Astrocyte (in vitro differentiated cells and primary cell): ENCODE data around the gene SLC30A1. TPM values are rescaled to one million over a fixed set of nuclear protein-coding genes. Genes with fewer than 3 reads are reported as not detected.

Experiments used
- DNase-seq: peaks from one replicate; pipeline ENCODE4 v3.0.0-alpha.2; 2010; ENCODE audit warnings: low read depth
- FAIRE-seq: peaks from 2 replicates; lab custom pipeline; 2011; peaks lifted over from hg19 to GRCh38; lab: Jason Lieb, UNC
- H2AFZ ChIP-seq: 2 replicates; pipeline ENCODE4 v1.6.0; 2012; ENCODE audit warnings: low read depth, low read length, inconsistent platforms
- H3K27ac ChIP-seq: 2 replicates; pipeline ENCODE4 v1.5.1; 2011; ENCODE audit warnings: low read depth, low read length, inconsistent platforms
- H3K27me3 ChIP-seq: 2 replicates; pipeline ENCODE4 v1.6.0; 2011; ENCODE audit warnings: low read length, inconsistent platforms; ENCODE audit not compliant: insufficient read depth
- H3K36me3 ChIP-seq: 2 replicates; pipeline ENCODE4 v1.5.1; 2011; ENCODE audit warnings: low read length, inconsistent platforms; ENCODE audit not compliant: insufficient read depth
- H3K4me1 ChIP-seq: 2 replicates; pipeline ENCODE4 v1.5.1; 2011; ENCODE audit warnings: low read length, inconsistent platforms; ENCODE audit not compliant: insufficient read depth
- H3K4me2 ChIP-seq: 2 replicates; pipeline ENCODE4 v1.6.0; 2012; ENCODE audit warnings: low read length, inconsistent platforms
- H3K4me3 ChIP-seq: 2 replicates; pipeline ENCODE4 v1.5.1; 2011; ENCODE audit warnings: low read depth, mild to moderate bottlenecking, low read length, inconsistent platforms; ENCODE audit not compliant: insufficient read depth
- H3K79me2 ChIP-seq: 2 replicates; pipeline ENCODE4 v1.6.0; 2012; ENCODE audit warnings: mild to moderate bottlenecking, low read length, inconsistent platforms; ENCODE audit not compliant: insufficient read depth
- H3K9ac ChIP-seq: 2 replicates; pipeline ENCODE4 v1.6.0; 2012; ENCODE audit warnings: mild to moderate bottlenecking, low read length, inconsistent platforms
- H3K9me3 ChIP-seq: 2 replicates; pipeline ENCODE4 v1.5.1; 2012; ENCODE audit warnings: low read depth, mild to moderate bottlenecking, low read length, inconsistent platforms; ENCODE audit not compliant: insufficient read depth
- H4K20me1 ChIP-seq: 2 replicates; pipeline ENCODE4 v1.6.0; 2012; ENCODE audit warnings: low read length, inconsistent platforms; ENCODE audit not compliant: insufficient read depth
- H3K27ac Mint-ChIP-seq: one replicate; pipeline ENCODE4 v1.8.0; 2021; ENCODE audit warnings: mild to moderate bottlenecking, mixed read lengths; ENCODE audit not compliant: unreplicated experiment
- H3K27me3 Mint-ChIP-seq: one replicate; pipeline ENCODE4 v1.8.0; 2021; ENCODE audit warnings: low read depth, mixed read lengths; ENCODE audit not compliant: unreplicated experiment
- H3K36me3 Mint-ChIP-seq: one replicate; pipeline ENCODE4 v1.8.0; 2021; ENCODE audit warnings: low read depth, mixed read lengths; ENCODE audit not compliant: unreplicated experiment
- H3K4me1 Mint-ChIP-seq: one replicate; pipeline ENCODE4 v1.8.0; 2021; ENCODE audit warnings: low read depth, mixed read lengths; ENCODE audit not compliant: unreplicated experiment
- H3K4me3 Mint-ChIP-seq: one replicate; pipeline ENCODE4 v1.8.0; 2021; ENCODE audit warnings: mild to moderate bottlenecking, moderate library complexity, mixed read lengths; ENCODE audit not compliant: unreplicated experiment
- H3K9me3 Mint-ChIP-seq: one replicate; pipeline ENCODE4 v1.8.0; 2021; ENCODE audit warnings: mild to moderate bottlenecking, mixed read lengths; ENCODE audit not compliant: unreplicated experiment
- EZH2 ChIP-seq: IDR thresholded peaks from 2 replicates; pipeline ENCODE4 v1.6.1; 2012; ENCODE audit warnings: mild to moderate bottlenecking, low read length, inconsistent platforms; ENCODE audit not compliant: insufficient read depth
- total RNA-seq: library from RNA; stranded (reverse); gene quantifications from 2 replicates; pipeline ENCODE4 v1.2.1, GENCODE V29; 2021
- TF ChIP-seq, protein P1 (sequence below): IDR thresholded peaks from 2 replicates; pipeline ENCODE4 v1.5.1; 2011; ENCODE audit warnings: low read depth, mild to moderate bottlenecking, inconsistent platforms, low read length, moderate library complexity; ENCODE audit not compliant: insufficient read depth

Gene SLC30A1
- total RNA-seq, 1 donor from 2014 or later, result 35.0 TPM

DNA sequence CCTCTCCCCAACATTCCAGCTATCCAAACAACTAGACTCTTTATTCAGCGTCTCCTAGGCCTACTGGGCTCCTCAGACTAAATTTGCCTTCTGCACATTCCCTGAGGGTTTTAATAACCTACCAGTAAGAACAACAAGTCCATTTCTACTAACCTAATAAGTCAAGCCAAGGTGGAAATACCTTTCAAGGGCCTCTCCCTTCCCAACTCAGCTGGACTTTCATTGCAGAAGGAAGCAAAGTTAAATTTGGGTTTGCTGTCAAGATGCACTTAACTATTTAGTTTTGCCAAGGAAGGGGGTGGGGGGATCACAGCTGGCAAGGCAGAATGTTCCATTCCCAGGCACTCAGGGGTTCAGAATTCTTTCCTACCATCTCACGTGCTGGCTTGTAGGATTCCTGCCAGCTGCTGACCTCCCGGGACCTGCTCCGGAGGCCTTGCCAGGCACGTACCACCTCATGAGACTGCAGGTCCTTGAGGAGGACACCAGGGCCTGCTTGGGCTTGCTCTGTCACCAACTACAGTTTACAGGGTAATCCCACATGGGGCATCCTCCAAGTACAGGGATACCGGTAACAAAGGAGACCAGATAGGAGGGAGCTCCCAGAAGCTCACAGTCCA is 29.8 kb downstream of the SLC30A1 start:
- Mint-ChIP-seq H3K27ac (no peak overlapping the region), H3K36me3 (no peaks in the 10 kb centered on the region), H3K9me3 (peaks cover 2% of the 10 kb centered on the region), H3K27me3 (peaks cover 17% of the 10 kb centered on the region), H3K4me3 (no peak overlapping the region), H3K4me1 (peaks cover 5% of the 10 kb centered on the region)
- no peaks in the 10 kb centered on the region for H3K79me2 ChIP-seq
- H3K9me3 ChIP-seq, result no peaks in the 10 kb centered on the region
- H3K4me3 ChIP-seq, result no peak overlapping the region
- DNase-seq (no peak), FAIRE-seq (no peak)
- H3K4me2 ChIP-seq, result no peak overlapping the region
- no peaks in the 10 kb centered on the region for H4K20me1 ChIP-seq
- no peaks in the 10 kb centered on the region for H3K4me1 ChIP-seq
- no peak for TF ChIP-seq EZH2
- TF ChIP-seq, protein P1, sequence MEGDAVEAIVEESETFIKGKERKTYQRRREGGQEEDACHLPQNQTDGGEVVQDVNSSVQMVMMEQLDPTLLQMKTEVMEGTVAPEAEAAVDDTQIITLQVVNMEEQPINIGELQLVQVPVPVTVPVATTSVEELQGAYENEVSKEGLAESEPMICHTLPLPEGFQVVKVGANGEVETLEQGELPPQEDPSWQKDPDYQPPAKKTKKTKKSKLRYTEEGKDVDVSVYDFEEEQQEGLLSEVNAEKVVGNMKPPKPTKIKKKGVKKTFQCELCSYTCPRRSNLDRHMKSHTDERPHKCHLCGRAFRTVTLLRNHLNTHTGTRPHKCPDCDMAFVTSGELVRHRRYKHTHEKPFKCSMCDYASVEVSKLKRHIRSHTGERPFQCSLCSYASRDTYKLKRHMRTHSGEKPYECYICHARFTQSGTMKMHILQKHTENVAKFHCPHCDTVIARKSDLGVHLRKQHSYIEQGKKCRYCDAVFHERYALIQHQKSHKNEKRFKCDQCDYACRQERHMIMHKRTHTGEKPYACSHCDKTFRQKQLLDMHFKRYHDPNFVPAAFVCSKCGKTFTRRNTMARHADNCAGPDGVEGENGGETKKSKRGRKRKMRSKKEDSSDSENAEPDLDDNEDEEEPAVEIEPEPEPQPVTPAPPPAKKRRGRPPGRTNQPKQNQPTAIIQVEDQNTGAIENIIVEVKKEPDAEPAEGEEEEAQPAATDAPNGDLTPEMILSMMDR, result no peak
- peaks cover 16% of the 10 kb centered on the region for H3K27me3 ChIP-seq
- no peak overlapping the region for H3K27ac ChIP-seq
- no peak overlapping the region for H3K9ac ChIP-seq
- no peaks in the 10 kb centered on the region for H3K36me3 ChIP-seq
- H2AFZ ChIP-seq, result no peak overlapping the region

DNA sequence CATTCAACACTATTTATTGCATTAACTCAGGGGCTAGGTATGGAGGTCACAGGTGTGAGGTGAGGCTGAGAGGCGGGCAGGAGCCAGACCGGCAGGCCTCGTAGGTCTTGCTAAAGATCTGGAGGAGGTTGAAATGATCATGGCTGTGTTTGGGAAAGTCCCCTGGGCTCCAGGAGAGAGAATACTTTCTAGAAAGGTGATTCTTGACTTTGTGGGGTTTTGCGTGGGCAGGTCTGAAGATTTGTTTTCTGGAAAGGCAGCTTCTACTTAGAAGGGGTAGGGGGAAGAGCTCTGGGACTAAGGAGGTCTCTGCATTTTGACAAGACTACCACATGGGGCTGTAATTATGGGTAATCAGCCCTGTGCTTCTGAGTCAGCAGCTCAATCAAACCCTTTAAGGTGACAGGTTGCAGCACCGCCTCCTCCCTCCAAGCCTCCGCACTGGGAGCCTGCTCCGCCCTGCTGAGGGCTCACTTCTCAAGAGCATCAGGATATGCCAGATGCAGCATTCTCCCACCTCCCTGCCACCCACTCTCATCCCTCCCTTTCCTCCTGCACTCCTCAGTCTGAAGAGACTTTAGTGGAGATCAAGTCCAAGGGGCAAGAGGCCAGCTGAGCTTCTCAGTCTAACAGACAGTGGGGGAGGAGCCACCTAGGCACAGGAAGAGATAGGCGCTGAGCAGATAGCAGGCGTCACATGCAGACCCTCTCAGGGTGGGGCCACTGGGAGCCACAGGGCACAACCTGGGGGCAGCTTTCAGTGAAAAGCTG is 30.5 kb downstream of the SLC30A1 start:
- Histone ChIP-seq H3K36me3 (no peaks in the 10 kb centered on the region), H2AFZ (no peak overlapping the region), H4K20me1 (no peaks in the 10 kb centered on the region), H3K9ac (no peak overlapping the region), H3K4me3 (no peak overlapping the region), H3K4me2 (no peak overlapping the region), H3K27me3 (peaks cover 16% of the 10 kb centered on the region), H3K27ac (no peak overlapping the region), H3K4me1 (no peaks in the 10 kb centered on the region), H3K9me3 (no peaks in the 10 kb centered on the region), H3K79me2 (no peaks in the 10 kb centered on the region)
- H3K4me3 Mint-ChIP-seq, result no peak overlapping the region
- H3K9me3 Mint-ChIP-seq, result peaks cover 2% of the 10 kb centered on the region
- TF ChIP-seq, protein P1, result no peak
- no peak for TF ChIP-seq EZH2
- DNase-seq (no peak), FAIRE-seq (no peak)
- no peak overlapping the region for H3K27ac Mint-ChIP-seq
- H3K36me3 Mint-ChIP-seq, result no peaks in the 10 kb centered on the region
- H3K4me1 Mint-ChIP-seq, result peaks cover 5% of the 10 kb centered on the region
- H3K27me3 Mint-ChIP-seq, result peaks cover 17% of the 10 kb centered on the region

DNA sequence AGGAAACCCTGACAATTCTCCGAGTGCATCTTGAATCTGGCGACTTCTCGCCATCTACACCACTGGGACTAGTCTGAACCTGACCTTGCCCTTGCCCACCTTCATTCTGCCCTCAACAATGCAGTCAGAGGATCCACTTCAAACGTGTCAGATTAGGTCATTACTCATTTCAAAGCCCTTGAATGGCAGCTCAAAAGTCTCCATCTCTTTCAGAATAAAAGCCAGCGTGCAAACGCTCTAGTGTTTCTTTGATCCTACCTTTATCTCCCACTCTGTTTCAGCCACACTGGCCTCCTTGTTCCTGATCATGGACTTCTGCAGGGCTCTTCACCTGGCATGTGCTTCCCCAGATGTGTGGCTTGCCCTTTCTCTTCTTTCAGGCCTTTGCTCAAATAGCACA is 31.3 kb downstream of the SLC30A1 start:
- H3K4me1 ChIP-seq, result no peaks in the 10 kb centered on the region
- H2AFZ ChIP-seq, result no peak overlapping the region
- H3K27me3 ChIP-seq, result peaks cover 18% of the 10 kb centered on the region
- FAIRE-seq (no peak), DNase-seq (no peak)
- H3K4me2 ChIP-seq, result no peak overlapping the region
- H3K4me1 Mint-ChIP-seq, result peaks cover 5% of the 10 kb centered on the region
- H3K9ac ChIP-seq, result no peak overlapping the region
- peaks cover 2% of the 10 kb centered on the region for H3K9me3 Mint-ChIP-seq
- H3K27ac ChIP-seq, result no peak overlapping the region
- H3K36me3 ChIP-seq, result no peaks in the 10 kb centered on the region
- H3K4me3 ChIP-seq, result no peak overlapping the region
- no peak overlapping the region for H3K27ac Mint-ChIP-seq
- H3K27me3 Mint-ChIP-seq, result peaks cover 19% of the 10 kb centered on the region
- H3K36me3 Mint-ChIP-seq, result no peaks in the 10 kb centered on the region
- no peaks in the 10 kb centered on the region for H3K79me2 ChIP-seq
- no peaks in the 10 kb centered on the region for H4K20me1 ChIP-seq
- no peak overlapping the region for H3K4me3 Mint-ChIP-seq
- no peak for TF ChIP-seq EZH2
- TF ChIP-seq, protein P1, result no peak
- no peaks in the 10 kb centered on the region for H3K9me3 ChIP-seq
